ENCODE data around the gene MED13. TPM values are rescaled to one million over a fixed set of nuclear protein-coding genes. Genes with fewer than 3 reads are reported as not detected.

MED13 gene
- total and polyA plus RNA-seq, 8 donors = 4.9 to 193 (median 45.0) TPM

DNA sequence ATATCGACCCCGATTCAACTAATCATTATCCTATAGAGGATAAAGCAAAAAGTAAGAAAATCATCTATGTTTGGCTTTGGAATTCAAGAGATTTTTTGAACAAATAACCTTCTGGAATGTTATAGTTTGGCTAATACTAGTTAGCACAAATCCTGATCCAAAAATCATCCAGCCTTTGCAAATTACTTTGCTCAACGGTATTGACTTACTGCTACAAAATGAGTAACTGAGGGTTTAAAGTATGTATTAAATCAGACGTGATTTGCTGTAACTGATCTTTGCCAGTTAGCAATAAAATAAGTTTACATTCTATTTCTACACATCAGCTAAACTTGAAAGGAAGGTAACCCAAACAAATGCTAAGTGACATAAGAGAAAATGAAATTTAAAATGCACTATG lies 6.5 kb downstream of the MED13 start:
- Histone ChIP-seq H3K36me3 (peaks cover 11 to 39% (median 33%) of the 10 kb centered on the region in 4 donors), H3K4me1 (peaks cover 28 to 100% (median 73%) of the 10 kb centered on the region in 4 donors), H3K9me3 (no peaks in the 10 kb centered on the region), H3K4me3 (no peak overlapping the region), H3K27me3 (no peaks in the 10 kb centered on the region), H3K27ac (no peak overlapping the region)
- TF ChIP-seq POLR2AphosphoS5 (IDR thresholded peaks at IDR 0.05) (no peak), EP300 (IDR thresholded peaks at IDR 0.05) (no peak), POLR2A (IDR thresholded peaks at IDR 0.05) (no peak)
- TF ChIP-seq, protein P1, sequence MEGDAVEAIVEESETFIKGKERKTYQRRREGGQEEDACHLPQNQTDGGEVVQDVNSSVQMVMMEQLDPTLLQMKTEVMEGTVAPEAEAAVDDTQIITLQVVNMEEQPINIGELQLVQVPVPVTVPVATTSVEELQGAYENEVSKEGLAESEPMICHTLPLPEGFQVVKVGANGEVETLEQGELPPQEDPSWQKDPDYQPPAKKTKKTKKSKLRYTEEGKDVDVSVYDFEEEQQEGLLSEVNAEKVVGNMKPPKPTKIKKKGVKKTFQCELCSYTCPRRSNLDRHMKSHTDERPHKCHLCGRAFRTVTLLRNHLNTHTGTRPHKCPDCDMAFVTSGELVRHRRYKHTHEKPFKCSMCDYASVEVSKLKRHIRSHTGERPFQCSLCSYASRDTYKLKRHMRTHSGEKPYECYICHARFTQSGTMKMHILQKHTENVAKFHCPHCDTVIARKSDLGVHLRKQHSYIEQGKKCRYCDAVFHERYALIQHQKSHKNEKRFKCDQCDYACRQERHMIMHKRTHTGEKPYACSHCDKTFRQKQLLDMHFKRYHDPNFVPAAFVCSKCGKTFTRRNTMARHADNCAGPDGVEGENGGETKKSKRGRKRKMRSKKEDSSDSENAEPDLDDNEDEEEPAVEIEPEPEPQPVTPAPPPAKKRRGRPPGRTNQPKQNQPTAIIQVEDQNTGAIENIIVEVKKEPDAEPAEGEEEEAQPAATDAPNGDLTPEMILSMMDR (IDR thresholded peaks at IDR 0.05) = no peak
- intact Hi-C loops (cut with DNase I; ENCODE audit: low total_unique reads) = no loop called here
- whole genome bisulfite sequencing, 5 donors = 54 to 64% (median 62%) methylated on average over 4 of the region's 4 CpGs
- DNase-seq = no peak

- Histone ChIP-seq H3K36me3 (peaks cover 11 to 43% (median 33%) of the 10 kb centered on the region in 4 donors), H3K4me1 (peaks cover 21 to 100% (median 71%) of the 10 kb centered on the region in 4 donors), H3K9me3 (no peaks in the 10 kb centered on the region), H3K4me3 (no peak overlapping the region), H3K27ac (no peak overlapping the region), H3K27me3 (no peaks in the 10 kb centered on the region)
- intact Hi-C loops (cut with DNase I; ENCODE audit: low total_unique reads) = no loop called here
- WGBS, 5 donors = 47 to 62% (median 57%) methylated on average over 1 of the region's 1 CpG
- no peak for DNase-seq
- TF ChIP-seq EP300 (IDR thresholded peaks at IDR 0.05) = no peak
- TF ChIP-seq POLR2AphosphoS5 (IDR thresholded peaks at IDR 0.05) = no peak
- no peak for TF ChIP-seq POLR2A (IDR thresholded peaks at IDR 0.05)
- TF ChIP-seq, protein P1 (IDR thresholded peaks at IDR 0.05) = no peak
These were observed 7.4 kb downstream of the MED13 start for GRCh38 chr17:62057696-62058095.

- no peaks in the 10 kb centered on the region for H3K27me3 ChIP-seq
- H3K27ac ChIP-seq = no peak overlapping the region
- H3K9me3 ChIP-seq = no peaks in the 10 kb centered on the region
- TF ChIP-seq POLR2AphosphoS5 (IDR thresholded peaks at IDR 0.05) (no peak), EP300 (IDR thresholded peaks at IDR 0.05) (no peak), POLR2A (IDR thresholded peaks at IDR 0.05) (no peak)
- TF ChIP-seq, protein P1 (IDR thresholded peaks at IDR 0.05) = no peak
- H3K4me1 ChIP-seq = peaks cover 11 to 89% (median 45%) of the 10 kb centered on the region in 4 donors
- H3K36me3 ChIP-seq = peaks cover 29 to 71% (median 63%) of the 10 kb centered on the region in 4 donors
- intact Hi-C loops (cut with DNase I; ENCODE audit: low total_unique reads) = no loop called here
- peak in 1 of 2 donors; percentile 19 for DNase-seq
- H3K4me3 ChIP-seq = no peak overlapping the region
- whole genome bisulfite sequencing, 5 donors = 13 to 32% (median 30%) methylated on average over 2 of the region's 2 CpGs
These were observed 12.2 kb downstream of the MED13 start for GRCh38 chr17:62052765-62053338.

DNA sequence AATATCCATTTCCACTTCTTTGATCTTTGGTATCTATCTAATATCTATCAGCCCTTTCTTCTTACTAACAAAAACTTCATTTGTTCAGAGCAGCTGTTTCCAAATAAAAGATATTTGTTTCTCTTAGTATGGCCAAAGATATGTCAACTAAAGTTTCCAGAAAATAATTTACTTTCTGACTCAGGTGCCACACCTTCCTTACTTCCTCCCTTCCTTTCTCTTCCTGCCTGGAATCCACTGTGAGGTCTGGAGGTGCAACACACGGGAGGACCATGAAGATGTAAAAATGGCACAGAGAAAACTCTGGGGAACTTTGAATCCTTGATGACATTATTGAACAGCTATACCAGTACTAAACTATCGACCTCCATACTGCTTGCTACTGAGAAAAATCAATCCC lies 14.0 kb downstream of the MED13 start:
- Histone ChIP-seq H3K4me1 (peaks cover 7 to 74% (median 41%) of the 10 kb centered on the region in 4 donors), H3K27ac (peak overlapping the region in 1 of 5 donors; percentile 33), H3K9me3 (no peaks in the 10 kb centered on the region), H3K27me3 (no peaks in the 10 kb centered on the region), H3K36me3 (peaks cover 22 to 80% (median 78%) of the 10 kb centered on the region in 4 donors), H3K4me3 (no peak overlapping the region)
- intact Hi-C loops (cut with DNase I; ENCODE audit: low total_unique reads) = no loop called here
- WGBS, 5 donors = 51 to 64% (median 59%) methylated on average over 2 of the region's 2 CpGs
- TF ChIP-seq, protein P1 (IDR thresholded peaks at IDR 0.05) = no peak
- TF ChIP-seq EP300 (IDR thresholded peaks at IDR 0.05) (no peak), POLR2A (IDR thresholded peaks at IDR 0.05) (no peak), POLR2AphosphoS5 (IDR thresholded peaks at IDR 0.05) (no peak)
- no peak for DNase-seq

Data from stomach (tissue), 9 donors.